IPS-18a (cell line): ENCODE data around the gene SPRYD3.

Experiments used
- H3K27ac ChIP-seq: one replicate; pipeline ENCODE4 v1.5.1; 2013; ENCODE audit warnings: low read length
- H3K27me3 ChIP-seq: one replicate; pipeline ENCODE4 v1.6.1; 2013; ENCODE audit warnings: mild to moderate bottlenecking, low read length; ENCODE audit not compliant: control insufficient read depth, insufficient read depth
- H3K36me3 ChIP-seq: one replicate; pipeline ENCODE4 v1.6.1; 2013; ENCODE audit warnings: low read depth, low read length; ENCODE audit not compliant: control insufficient read depth
- H3K4me1 ChIP-seq: one replicate; pipeline ENCODE4 v1.6.1; 2013; ENCODE audit warnings: low read depth, low read length; ENCODE audit not compliant: control insufficient read depth
- H3K4me3 ChIP-seq: one replicate; pipeline ENCODE4 v1.5.1; 2013; ENCODE audit warnings: low read length
- H3K9ac ChIP-seq: one replicate; pipeline ENCODE4 v1.6.1; 2013; ENCODE audit warnings: mild to moderate bottlenecking, low read length, moderate library complexity
- H3K9me3 ChIP-seq: one replicate; pipeline ENCODE4 v1.6.1; 2013; ENCODE audit warnings: low read depth, low read length; ENCODE audit not compliant: control insufficient read depth

SPRYD3 gene

DNA sequence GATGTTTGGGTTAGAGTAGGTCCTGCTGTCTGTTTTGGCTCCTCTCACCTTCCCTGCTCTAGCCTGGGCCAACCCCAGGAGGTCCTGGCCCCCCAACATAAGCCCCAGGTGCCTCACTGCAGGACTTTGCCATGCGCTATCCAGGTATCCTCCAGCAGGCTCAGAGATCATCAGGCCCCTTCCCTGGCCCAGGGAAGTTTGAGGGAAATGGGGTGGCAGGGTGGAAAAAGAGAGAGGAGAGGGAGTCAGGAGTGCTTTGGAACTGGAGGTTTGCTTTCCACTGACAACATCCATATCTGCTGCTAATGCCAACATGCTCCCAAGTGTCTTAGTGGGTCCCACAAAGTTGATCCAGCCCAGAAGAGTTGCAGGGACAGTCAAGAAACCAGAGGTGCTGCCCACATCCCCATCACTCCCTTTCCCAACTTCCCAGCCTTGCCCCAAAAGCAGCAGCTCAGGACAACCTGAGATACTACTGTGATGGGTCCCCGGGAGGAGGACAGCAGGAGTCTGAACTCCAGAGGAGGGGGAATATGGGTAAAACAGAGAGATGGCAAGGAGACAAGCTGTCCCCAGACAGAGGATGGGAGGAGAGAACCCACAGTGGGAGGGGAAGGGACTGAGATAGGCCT, 28.6 kb downstream of the SPRYD3 start:
- Histone ChIP-seq H3K4me1 (peaks cover 42% of the 10 kb centered on the region), H3K9ac (no peak overlapping the region), H3K4me3 (peak overlapping the region; percentile 23), H3K27me3 (peaks cover 6% of the 10 kb centered on the region), H3K36me3 (no peaks in the 10 kb centered on the region), H3K9me3 (no peaks in the 10 kb centered on the region), H3K27ac (no peak overlapping the region)

DNA sequence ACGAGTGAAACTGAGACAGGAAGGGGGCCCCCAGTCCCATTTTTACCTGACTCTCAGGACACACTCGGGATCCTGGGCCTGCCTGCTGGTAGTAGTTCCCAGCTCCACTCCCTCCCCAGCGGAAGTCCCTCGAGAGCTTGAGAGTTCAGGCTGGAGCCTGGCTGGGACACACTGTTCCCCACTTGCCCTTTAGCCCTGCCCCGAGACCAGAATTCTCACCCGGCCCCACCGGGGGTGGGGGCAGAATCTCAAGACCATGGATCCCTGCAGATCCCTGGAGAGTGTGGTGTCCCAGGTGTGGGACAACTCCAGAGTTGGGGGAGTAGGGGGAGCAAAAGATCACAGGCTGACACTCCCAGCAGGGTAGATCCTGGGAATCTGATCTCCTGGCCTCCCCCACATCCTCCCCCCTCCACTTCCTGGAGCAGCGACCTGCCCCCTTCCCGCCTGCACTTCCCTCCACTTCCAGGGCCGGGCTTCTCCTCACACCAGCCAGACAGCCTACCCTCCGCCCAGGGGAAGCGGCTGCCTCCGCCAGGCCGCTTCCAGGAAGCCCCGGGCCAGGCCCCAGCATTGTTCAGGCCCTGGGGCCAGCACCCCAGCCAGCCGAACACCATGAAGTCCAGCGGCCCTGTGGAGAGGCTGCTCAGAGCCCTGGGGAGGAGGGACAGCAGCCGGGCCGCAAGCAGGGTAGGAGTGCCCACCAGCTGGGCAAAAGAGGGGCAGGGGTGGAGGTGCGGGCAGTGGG, 29.4 kb downstream of the SPRYD3 start, which contains the start of gene TNS2:
Gene TNS2 (plus strand): TSS at position 495 of the 748 bp plus-strand sequence. CDS start 121 bp downstream, at position 616.
- H3K27ac ChIP-seq: no peak within 1 kb of the TSS
- H3K4me3 ChIP-seq: peak within 1 kb of the TSS; percentile 23
- H3K9me3 ChIP-seq: no peaks in the 10 kb centered on the region
- no peak within 1 kb of the TSS for H3K9ac ChIP-seq
- peaks cover 14% of the 10 kb centered on the region for H3K27me3 ChIP-seq
- H3K36me3 ChIP-seq: no peaks in the 10 kb centered on the region
- peaks cover 49% of the 10 kb centered on the region for H3K4me1 ChIP-seq

DNA sequence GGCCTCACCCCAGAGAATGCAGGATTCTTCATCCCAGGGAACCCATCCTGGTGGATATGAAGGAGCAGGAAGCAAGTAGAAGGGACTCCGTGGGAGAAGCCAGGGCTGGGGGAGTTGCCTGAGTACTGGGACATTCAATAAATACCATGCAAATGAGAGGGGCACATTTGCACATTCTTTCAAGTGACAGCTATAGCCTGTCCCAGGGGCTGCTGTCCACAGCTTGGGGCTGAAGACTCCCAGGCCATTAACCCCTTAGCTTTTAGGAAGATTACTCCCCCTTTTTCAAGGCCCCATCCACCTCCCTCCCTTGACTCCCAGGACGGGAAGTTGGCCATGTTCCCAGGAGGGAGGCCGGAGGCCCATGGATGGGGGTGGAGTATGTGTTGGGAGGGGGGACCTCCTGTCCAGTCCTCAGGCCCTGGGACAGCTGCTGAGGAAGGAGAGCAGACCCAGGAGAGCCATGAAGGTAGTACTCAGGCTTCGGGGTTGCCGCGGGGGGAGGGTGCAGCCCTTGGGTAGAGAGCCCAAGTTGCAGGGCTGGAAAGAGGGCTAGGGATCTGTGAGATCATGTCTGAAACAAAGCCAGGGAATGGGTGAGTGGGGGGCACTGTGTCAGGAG, 30.3 kb downstream of the SPRYD3 start:
- Histone ChIP-seq H3K27me3 (peaks cover 23% of the 10 kb centered on the region), H3K9ac (no peak overlapping the region), H3K9me3 (no peaks in the 10 kb centered on the region), H3K4me3 (peak overlapping the region; percentile 23), H3K4me1 (peaks cover 58% of the 10 kb centered on the region), H3K27ac (no peak overlapping the region), H3K36me3 (no peaks in the 10 kb centered on the region)

DNA sequence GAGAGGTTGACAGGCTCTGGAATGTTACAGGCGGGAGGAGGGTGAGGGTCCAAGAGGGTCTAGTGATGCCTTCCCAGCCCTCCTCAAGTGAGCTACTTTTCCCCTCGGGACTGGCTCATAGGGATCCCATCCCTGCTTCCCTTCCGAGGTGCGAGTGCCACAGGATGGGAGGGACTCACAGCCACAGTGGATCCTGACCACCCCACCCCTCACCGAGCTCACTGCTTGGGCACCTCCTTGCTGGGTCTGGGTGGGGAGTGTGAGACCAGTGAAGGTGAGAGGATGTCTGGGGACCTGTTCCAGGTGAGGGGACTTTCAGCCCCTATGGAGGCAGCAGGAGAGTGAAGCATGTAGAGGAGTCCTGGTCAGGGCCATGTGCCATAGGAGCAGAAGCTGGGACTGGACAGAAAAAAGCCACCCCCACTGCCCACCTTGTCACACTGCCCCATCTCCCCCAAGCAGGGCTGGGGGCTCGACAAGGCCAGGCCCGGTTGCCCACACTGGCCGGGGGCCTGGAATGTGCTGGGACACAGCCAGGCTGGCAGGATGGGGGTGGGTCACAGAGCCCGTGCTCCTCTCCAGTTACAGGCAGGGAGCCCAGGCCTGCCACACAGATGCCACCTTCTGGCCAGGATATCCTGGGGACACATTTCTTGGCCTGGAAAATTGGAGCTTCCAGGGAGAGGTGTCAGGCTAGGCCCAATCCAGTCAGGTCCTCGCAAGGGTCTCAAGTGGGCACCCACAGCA, 31.0 kb downstream of the SPRYD3 start:
- Histone ChIP-seq H3K4me1 (peaks cover 56% of the 10 kb centered on the region), H3K36me3 (no peaks in the 10 kb centered on the region), H3K9ac (no peak overlapping the region), H3K27me3 (peaks cover 26% of the 10 kb centered on the region), H3K4me3 (peak overlapping the region; percentile 23), H3K9me3 (no peaks in the 10 kb centered on the region), H3K27ac (no peak overlapping the region)

DNA sequence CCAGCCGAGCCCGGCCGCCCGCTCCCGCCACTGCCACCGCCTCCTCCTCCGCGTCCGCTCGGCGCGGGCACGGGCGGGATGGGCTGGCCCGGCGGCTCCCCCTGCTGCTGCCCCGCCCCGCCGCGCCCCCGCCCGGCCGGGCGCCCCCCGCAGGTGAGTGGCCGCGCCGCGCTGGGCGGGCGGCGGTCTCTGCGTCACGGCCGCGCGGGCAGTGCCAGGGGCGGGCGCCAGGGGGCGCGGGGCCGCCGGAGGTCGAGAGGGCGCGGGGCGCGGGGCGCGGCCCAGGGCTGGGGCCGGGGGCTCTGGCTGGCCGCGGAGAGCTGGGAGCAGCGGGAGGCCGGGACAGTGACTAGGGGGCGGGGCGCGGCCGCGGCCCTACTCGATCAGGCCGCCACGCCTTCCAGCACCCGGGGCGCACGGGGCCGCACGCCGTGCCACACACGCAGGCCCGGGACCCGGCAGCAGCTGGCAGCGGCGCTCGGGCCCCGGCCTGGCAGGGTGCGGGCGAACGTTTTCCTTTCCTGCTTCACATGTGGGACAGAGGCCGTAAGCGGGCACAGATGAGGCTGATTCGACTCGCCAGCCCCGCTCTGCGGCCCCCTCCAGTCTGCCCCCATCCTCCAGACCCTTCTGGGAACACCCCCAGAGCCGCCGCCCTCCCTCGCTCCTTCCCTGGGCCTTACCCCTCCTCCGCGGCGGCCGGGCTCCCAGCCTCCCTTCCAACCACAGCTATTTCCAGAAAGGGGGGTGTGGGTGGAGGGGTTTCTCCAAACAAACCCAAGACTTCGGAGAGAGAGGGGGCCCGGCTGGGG, 31.8 kb downstream of the SPRYD3 start:
- H3K27ac ChIP-seq: no peak overlapping the region
- H3K4me3 ChIP-seq: peak overlapping the region; percentile 23
- H3K27me3 ChIP-seq: peaks cover 26% of the 10 kb centered on the region
- peaks cover 64% of the 10 kb centered on the region for H3K4me1 ChIP-seq
- H3K9ac ChIP-seq: no peak overlapping the region
- H3K36me3 ChIP-seq: no peaks in the 10 kb centered on the region
- no peaks in the 10 kb centered on the region for H3K9me3 ChIP-seq

DNA sequence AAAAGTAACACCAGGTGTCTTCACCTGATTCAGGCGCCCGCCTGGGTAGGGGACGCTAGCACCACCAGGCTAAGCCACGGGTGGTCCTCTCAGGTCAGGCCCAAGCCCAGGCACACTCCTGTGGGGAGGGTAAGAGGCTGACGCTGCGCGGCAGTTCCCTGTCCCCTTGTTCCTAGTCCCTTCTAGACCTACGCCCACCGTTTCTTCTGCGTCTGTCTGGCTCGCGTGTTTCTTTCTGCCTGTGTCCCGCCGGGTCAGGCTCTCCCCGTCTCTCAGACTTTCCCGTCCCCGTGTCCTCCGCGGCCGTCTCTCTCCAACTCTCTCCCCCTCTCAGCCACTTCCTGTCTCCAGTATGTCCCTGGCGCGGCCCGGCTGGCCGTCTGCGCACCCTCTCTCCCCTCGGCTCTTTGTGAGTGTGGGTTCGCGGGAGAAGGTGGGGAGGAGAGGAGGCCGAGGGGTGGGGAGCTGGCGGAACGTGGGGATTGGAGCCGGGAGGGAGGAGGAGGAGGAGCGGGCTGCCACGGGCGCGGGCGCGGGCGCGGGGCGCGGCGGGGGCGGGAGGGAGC, 32.5 kb downstream of the SPRYD3 start:
- H3K36me3 ChIP-seq: no peaks in the 10 kb centered on the region
- peak overlapping the region; percentile 64 for H3K9ac ChIP-seq
- peak overlapping the region; percentile 49 for H3K27ac ChIP-seq
- H3K4me1 ChIP-seq: peaks cover 68% of the 10 kb centered on the region
- H3K4me3 ChIP-seq: peak overlapping the region; percentile 82
- peaks cover 26% of the 10 kb centered on the region for H3K27me3 ChIP-seq
- H3K9me3 ChIP-seq: no peaks in the 10 kb centered on the region

DNA sequence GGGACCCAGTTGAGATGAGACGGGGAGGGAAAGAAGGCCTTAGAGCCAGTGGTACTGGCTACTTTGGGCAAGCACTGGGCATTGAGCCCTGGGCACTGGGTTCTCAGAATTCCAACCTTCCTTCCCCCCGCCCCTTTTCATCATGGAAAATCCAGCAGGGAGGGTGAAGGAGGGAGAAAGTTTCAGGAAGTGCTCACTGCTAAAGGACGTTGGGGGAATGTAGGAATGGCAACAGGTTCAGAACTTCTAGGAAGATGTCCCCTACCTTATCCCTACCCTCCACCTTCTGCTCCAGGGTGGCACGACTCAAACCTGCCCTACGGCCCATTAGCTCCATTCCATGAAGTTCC, 33.5 kb downstream of the SPRYD3 start:
- H3K9me3 ChIP-seq: no peaks in the 10 kb centered on the region
- H3K27ac ChIP-seq: no peak overlapping the region
- H3K27me3 ChIP-seq: peaks cover 26% of the 10 kb centered on the region
- H3K36me3 ChIP-seq: peaks cover 6% of the 10 kb centered on the region
- H3K4me1 ChIP-seq: peaks cover 63% of the 10 kb centered on the region
- no peak overlapping the region for H3K9ac ChIP-seq
- peak overlapping the region; percentile 82 for H3K4me3 ChIP-seq

DNA sequence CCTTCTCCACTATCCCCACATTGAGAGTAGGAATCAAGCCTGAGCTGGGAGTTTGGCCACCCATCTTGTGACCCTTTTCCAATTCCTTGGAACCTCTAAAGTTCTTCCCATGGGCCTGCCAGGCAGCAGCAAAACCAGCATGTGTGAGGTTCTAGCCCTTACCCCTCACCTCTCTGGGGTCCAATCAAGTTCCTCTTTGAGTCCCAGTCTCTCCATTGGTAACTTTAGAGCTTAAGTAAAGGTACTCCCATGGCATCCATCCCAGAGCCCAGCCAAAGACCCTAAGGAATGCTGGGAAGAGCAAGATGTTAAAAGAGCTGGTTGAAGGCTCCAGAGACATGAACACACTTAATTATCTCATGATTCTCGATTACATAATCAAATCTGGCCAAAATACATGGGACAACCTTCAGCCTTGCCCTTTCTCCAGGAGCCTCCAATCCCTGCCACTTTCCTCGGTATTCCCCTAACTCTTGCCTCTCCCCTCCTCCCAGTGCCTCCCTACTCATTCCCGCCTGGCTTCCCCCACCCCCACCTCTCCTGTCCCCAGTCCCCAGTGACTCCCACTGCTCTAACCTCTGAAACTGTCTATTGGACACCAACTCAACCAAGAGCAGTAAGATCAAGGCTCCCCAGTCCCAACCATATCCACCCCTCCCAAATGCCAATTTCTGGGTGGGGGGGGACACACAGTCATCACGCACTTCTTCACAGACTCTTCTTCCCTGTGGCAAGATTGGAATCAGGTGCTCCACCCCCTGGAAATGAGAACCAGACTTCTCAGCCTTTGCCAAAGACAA, 34.1 kb downstream of the SPRYD3 start:
- Histone ChIP-seq H3K36me3 (peaks cover 9% of the 10 kb centered on the region), H3K9me3 (no peaks in the 10 kb centered on the region), H3K27me3 (peaks cover 26% of the 10 kb centered on the region), H3K27ac (no peak overlapping the region), H3K4me3 (no peak overlapping the region), H3K9ac (no peak overlapping the region), H3K4me1 (peaks cover 57% of the 10 kb centered on the region)

DNA sequence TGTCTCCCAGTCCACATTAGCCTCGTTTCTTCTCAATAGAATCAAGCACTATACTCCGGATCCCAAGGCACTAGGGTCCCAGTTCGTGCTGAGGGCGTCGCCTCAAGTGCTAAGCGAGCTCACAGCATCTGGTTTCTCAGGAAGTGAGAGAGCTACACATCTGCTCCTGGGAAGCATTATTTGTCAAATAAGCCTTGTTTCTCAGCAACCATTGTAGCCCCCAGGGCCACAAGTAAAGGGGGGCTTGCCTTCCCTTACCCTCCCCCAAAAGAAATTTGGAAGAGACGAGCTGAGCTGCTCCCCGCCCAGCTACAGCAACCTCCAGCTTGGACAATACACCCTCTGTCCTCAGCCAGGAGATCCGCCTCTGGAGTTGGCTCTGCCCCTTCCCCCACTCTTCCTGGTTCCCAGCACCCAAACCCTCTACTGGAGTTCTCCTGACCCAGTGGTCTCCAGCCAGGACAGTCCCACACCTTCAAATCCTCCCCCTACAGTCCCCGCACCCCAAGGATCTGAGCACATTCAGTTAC, 35.1 kb downstream of the SPRYD3 start:
- H3K9ac ChIP-seq: no peak overlapping the region
- H3K27ac ChIP-seq: no peak overlapping the region
- no peaks in the 10 kb centered on the region for H3K9me3 ChIP-seq
- H3K4me1 ChIP-seq: peaks cover 50% of the 10 kb centered on the region
- no peak overlapping the region for H3K4me3 ChIP-seq
- H3K36me3 ChIP-seq: peaks cover 18% of the 10 kb centered on the region
- peaks cover 26% of the 10 kb centered on the region for H3K27me3 ChIP-seq
